Suppressor macrophage (primary cell): ENCODE results near the gene HAL.
A peak's percentile ranks its signal among the peaks of the same experiment; 100 is the strongest.

ENCODE experiments used
- DNase-seq, 4 experiments: peaks; one replicate each; pipeline ENCODE4 v3.0.0-alpha.2; 2020 to 2022
- total RNA-seq, 17 experiments: gene quantifications; one replicate each; lab custom pipeline; 2026; ENCODE audit warnings: mixed read lengths in 6 of 17, inconsistent platforms in 3 of 17; lab: John Stamatoyannopoulos, UW

The HAL gene
- 0.07 to 7.3 (median 0.73) reads per million in 17 experiments for total RNA-seq

DNA sequence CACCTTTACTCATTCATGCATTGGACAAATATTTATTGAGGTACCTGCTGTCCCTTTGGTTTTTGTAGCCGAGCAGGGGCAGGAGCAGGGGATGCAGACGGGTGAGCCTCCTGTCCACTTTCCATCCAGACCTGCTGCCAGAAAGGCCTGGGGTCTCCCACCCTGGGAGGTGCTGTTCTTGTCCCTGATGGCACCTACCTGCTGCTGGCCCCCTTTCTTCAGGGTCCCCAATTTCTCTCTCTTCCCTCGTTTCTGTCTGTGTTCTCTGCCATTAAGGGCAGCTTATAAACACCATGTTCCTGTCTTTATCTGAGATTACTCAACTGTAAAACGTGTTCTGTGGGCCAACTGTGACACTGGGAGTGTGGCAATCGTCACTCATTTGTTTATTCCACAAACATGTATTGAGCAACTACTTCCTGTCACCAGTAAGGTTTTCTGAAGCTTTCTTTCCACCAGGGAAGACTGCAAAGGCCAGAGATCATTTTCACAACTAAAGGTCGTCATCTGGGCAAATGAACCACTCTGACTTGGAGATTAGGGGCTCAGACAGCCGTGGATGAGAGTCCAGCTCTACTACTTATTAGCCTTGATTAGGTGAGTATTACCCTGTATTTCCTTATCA is at the start of gene HAL:
Gene HAL, minus strand, starts transcription at position 311 of the 625 bp plus-strand sequence. CDS start 434 bp downstream, outside the sequence.
- DNase-seq, result peak; percentile 69 to 87 (median 78)

GRCh38 chr12:96045566-96045965 is 49.4 kb upstream of the HAL start:
- peak; percentile 42 to 86 (median 76) for DNase-seq

GRCh38 chr12:96044943-96045290 is 48.8 kb upstream of the HAL start:
- DNase-seq, result peak in 2 of 4 experiments; percentile 64 to 65

DNA sequence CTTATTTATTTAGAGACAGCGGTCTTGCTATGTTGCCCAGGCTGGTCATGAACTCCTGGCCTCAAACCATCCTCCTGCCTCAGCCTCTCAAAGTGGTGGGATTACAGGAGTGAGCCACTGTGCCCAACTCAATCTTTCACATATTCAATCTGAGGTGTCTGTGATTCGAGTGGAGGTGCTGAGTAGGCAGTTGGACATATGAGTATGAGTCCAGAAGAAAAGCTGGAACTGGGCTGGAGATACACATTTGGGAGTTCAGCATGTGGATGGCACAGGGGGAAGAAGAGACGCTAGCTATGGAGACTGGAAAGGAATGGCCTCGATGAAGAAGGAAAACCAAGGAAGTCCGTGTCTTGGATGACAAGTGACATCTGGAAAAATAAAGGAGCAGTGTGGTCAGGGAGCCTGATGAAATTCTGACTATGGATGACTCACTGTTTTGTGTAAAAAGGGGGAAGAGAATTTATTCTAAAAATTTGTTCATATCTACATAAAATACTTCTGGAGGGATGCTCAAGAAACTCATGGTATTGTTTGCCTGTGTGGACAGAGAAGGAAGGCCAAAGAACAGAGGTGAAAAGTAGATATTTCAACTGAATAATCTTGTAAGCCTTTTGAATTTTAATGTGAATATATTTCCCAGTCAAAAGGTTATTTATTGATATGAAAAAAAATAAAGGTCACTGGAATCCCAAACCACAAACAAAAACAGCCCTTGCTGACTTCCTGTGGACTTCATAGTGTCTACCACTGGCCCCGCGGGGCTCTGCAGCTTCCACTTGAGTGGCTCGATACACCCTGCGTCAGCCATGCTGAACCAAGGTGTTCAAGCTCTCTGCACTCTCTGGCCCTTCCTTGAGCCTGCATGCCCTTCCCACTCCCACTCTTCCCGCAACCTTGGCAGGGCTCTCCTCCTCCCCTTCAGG is 48.1 kb upstream of the HAL start:
- peak; percentile 32 to 68 (median 63) for DNase-seq

DNA sequence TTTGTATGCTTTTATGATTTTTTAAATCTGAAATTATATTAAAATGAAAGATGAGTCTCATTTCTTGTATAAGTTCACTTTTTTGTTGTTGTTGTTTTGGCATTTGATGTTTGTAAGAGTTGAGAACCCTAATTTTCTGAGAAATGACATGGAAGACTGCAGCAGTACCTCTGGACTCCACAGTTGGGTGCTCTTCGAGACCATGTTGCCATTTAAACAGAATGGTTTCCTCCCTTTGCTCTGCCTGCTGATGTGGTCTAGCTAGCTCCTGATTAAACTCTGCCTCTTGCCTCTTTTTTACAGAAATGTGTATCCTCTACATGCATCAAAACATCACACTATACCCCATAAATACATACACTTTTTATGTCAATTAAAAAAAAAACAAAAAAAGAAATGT is 45.0 kb upstream of the HAL start:
- no peak for DNase-seq

DNA sequence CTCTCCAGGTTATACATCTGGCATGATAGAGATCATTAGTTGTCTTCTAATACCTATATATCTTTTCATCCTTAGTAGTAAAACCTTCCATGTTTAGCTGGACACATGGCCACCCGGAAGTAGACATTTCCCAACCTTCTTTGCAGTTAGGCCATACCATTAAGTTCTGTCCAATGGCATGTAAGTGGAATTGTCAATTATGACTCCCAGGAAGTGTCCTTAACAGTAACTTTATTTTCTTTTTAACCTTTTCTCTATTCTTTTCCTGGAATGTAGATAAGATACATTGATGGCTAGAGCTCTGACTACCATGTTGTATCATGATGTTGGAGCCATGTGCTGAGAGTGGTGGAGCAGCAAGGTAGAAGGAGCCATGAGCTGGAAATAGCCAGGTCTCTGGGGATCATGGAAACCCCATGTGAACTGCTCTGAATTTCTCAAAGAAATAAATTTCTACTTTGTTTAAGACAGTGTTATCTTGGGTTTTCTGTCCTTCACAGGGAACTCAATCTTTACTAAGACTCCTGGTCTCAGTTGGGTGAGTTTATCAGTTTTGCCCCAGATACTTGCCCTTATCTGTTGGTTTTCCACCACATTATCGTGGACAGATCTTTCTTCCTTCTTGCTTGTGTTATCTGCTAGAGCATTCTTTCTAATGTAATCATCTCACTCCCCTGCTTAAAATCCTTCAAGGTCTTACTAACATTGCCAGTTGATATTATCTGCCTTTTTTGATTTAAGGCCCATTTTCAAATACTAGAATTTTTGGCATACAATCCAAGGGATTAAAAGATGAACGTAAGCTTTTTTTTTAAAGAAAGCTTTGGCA is 44.4 kb upstream of the HAL start:
- no peak for DNase-seq

DNA sequence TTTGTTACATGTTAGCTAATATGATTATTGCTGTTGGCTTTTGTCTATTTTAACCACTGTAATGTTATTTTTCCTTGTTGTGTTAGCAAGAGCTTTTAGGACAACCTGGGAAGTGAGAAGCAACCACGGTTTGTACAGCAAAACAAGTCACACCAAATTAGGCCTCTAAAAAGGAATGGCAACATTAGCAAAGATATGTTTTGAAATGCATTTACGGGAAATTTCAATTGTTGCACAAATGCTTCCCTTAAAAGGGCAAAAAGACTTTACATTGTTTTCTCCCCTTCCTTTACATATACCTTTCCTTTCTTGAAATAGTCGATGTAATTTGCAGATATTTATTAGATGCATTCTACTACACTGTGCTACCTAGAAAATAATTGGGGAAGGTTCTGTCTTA is 43.4 kb upstream of the HAL start:
- peak in 1 of 4 experiments; percentile 34 for DNase-seq

DNA sequence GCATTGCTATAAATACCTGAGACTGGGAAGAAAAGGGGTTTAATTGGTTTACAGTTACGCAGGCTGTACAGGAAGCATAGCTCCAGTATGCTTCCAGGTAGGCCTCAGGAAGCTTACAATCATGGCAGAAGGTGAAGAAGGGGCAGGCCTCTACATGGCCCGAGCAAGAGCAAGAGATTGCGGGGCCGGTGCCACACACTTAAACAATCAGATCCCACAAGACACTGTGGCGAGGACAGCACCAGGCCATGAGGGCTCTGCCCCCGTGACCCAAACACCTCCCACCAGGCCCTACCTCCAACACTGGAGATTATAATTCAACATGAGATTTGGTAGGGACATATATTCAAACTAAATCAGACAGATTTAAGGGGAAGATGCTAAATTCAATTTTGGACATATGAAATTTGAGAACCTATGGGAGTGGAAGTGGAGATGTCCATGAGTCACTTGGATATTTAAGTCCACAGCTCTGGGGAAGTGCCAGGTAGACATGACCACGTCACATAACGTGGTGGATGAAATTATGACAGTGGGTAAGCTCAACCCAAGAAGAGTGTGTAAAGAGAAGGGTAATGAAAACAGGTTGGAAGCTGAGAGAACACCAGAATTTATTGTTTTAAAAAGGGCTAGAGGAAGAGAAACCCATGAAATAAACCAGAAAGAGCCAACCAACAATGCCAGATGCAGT is 40.8 kb upstream of the HAL start:
- peak in 2 of 4 experiments; percentile 30 to 44 for DNase-seq

GRCh38 chr12:96035283-96036236 is 39.4 kb upstream of the HAL start, which contains the start of gene LTA4H:
LTA4H (minus strand) TSS chr12:96035587; CDS start chr12:96035519, 68 bp downstream.
- DNase-seq, result peak; percentile 97 to 99 (median 98)

GRCh38 chr12:96034621-96035282 is 38.6 kb upstream of the HAL start:
- peak in 3 of 4 experiments; percentile 28 to 60 (median 49) for DNase-seq

GRCh38 chr12:96033549-96034389 is 37.6 kb upstream of the HAL start:
- DNase-seq, result no peak

- peak in 3 of 4 experiments; percentile 19 to 30 (median 28) for DNase-seq
These were observed 33.7 kb upstream of the HAL start for GRCh38 chr12:96029826-96030225.

DNA sequence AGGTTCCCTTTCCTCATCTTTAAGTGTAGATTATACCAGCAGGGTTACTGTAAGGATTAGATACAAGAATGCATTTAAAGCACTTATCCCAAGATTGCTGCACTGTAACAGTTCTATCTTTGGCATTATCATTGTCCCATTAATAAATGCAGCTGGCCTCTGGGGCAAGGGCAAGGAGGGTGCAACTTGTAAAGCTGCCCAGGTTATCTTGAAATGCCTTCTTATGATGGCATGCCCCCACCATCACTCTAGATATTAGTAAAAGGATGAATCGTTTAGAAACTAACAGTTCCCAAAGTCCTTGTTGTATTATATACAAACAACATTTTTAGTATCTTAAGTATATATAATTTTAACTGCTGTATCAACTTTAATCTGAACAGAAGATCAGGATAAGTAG is 32.4 kb upstream of the HAL start:
- no peak for DNase-seq

GRCh38 chr12:96026331-96026730 is 30.2 kb upstream of the HAL start:
- DNase-seq, result no peak

- no peak for DNase-seq
These were observed 29.4 kb upstream of the HAL start for GRCh38 chr12:96025518-96025917.

DNA sequence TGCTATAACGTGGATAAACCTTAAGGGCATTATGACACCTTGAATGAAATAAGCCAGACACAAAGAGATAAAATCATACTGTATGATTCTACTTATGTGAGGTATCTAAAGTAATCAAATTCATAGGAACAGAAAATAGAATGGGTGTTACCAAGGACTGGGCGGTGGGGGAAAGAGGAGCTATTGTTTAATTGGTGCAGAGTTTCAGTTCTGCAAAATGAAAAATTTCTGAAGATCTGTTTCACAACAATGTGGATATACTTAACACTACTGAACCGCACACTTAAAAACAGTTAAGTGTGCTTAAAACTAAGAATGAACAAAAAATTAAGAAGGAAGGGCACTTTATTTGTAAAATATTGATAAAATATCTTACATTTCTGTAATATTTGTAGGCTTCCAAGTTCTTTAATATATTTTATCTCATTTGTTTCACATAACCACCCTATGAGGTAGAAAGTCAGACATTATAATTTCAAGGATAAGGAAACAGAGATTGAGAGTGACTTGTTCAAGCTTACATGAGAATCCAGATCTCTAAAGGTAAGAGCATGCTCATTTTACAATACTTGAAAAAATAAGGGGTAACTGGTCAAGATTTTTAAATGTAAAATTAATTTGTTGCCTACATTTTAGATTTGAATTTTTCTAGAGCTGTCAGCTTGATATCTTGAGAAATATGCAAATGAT is 24.3 kb upstream of the HAL start:
- peak; percentile 45 to 82 (median 61) for DNase-seq

GRCh38 chr12:96015672-96016071 is 19.5 kb upstream of the HAL start:
- DNase-seq, result peak; percentile 43 to 62 (median 58)

DNA sequence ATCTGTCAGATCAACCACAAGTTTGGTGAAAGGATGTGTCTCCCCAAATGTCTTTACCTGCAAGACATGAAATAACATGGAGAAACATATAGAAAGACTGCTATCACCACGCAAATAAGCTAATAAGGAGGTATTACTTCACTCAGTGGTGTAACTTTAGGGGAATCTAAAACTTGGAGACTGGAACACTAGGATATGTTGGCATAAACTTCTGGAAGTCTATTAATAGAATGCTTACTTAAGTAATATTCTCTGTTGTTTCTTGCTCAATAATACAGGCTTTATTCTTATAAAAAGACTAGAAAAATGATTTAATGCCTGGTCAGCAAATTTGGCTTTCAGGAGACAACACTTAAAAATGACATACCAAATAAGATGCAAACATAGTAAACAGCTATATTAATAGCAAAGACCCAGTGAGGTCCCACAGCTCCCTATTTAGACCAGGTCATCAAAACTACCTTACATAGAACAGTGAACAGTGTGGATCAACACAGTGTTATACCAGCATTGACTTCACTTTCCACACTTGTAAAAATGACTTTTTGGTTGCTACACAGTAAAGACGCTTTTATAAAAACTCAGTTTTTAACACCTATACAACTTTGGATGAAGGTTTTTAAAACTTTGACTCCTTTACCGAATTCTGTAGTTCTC is 18.9 kb upstream of the HAL start:
- DNase-seq, result no peak
